ENCODE results near the gene ACTR6.
"Not testable (repeated sequence)": the region's sequence is repeated elsewhere in the genome, so short reads cannot be mapped to it uniquely, and the experiment has no call there.

Gene ACTR6

DNA sequence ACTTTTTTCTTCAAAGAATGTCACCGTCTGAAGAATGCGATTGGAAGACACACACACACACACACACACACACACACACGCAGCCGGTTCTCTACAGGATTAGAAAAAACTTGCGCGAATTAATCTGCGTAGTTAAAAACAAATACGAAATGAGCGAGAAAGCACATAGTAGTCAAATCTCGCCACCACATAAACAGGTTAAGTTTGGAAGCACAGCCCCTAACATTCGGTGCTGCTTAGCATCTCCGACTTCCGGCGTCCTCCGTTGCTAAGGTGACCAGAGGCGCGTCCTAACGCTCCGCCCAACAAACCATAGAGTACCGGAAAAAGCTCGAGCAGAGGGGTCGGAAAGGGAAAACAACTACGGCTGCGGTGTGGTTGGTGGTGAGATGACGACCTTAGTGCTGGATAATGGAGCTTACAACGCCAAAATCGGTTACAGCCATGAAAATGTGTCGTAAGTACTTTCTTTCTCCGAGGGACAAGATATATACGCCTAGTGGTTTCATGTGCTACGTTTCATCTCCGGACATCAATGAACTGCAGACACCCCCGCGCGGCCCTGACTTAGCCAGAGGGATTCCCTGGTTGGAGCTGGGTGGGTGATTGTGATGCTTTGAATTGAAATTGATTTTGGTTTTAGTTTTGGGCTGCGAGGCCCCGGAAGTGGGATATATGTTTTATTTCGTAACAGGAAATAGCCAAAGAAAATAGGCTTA is at the start of gene ACTR6:
TSS of gene ACTR6 (plus strand) at position 353 of the 719 bp plus-strand sequence. CDS start at position 390, 37 bp downstream.
- DNase-seq = peak; percentile 98

DNA sequence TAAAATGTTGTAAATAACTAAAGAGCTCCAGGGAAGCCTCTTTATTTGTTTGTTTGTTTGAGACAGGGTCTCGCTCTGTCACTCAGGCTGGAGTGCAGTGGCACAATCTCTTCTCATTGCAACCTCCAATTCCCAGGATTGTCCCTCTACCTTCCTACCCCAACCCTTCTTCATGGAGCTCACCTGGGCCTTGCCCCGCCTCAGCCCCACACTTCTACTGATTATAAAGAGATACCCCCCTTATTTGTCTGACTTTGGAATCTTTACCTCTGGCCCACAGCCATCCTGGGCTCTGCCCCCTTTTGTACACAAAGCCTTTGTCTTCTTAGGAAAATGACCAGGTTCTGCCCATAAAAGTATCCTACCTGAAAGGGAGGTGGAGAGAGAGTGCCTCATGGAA is 48.8 kb upstream of the ACTR6 start:
- DNase-seq = no peak

DNA sequence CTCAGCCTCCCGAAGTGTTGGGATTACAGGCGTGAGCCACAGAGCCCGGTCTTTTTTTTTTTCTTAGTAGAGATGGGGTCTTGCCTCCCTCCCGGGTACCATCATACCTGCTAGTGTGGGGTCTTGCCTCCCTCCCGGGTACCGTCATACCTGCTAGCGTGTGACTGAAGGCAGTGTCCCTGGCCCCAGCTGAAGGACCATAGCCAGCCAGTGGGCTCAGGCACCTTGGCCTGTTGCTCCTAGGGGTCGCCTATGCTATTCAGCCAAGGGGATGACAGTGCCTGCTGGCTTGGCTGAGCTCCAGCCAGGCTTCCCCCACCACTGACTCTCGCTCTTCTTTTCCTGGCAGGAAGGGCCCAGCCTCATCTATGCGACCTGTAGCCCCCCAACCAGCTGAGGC is 47.5 kb upstream of the ACTR6 start:
- no peak for DNase-seq

DNA sequence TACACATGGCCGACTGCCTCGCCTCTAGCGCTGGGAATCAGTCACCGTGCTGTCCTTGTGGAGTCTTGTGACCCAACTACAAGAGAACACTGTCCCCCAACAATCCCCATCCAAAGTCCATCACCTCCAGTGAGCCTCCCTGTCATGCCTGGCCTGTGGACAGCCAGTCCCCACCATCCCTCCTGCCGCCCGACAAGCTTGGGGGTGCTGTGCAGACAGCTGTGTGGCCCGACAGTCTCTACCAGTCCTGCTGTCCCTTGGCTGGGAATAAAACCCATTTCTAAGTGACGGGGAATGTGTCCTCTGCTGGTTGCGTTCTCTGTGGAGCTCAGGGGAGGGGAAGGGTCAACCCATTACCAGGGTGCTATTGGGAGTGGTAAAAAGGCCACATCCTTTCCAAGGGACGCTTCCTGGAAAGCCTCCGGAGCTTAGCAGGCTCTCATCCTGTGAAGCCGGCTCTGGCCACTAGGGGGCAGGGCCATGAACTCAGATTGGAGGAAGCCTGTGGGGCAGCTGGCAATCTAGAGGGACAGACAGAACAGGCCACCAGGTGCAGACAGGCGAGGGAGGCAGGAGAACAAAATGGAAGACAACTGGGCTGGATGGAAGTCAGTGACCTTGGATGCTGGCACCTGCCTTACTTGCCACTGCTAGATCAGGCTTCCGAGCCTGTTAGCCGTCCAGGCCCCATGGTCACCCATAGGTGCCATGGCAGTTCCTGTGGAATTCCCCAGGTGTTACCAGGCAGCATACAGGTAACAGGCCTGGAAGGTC is 46.0 kb upstream of the ACTR6 start:
- peak; percentile 76 for DNase-seq

DNA sequence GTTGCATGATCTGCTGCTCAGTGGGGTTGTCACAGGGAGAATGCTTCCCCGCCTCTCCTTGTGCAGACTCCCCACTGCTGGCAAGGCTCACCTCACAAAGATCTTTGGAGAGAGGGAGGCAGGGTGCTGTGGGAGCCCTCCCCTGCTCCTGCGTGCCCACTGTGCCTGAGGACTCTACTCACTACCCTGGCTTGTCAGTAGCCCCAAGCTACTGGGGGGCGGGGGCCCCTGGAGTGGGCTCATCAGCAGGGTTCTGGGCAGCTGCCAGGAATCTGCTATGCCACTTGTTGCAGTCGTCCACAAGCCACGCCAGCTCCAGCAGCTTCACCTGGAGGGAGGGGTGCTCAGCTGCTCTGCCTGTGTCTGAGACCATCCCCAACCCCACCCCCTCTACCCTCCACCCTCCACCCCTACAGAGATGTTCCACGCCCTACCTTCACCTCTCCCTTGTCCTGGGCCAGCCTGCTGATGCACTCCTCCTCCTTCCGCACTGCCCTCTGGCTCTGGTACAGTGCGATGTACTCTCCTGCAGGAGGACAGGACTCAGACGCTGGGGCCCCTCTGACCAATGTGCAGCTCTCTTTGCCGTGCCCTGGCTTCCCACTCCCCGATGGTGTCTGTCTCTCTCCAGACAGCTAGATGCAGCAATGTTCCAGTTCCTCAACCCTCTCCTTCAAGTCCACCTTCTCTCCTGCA is 43.7 kb upstream of the ACTR6 start:
- no peak for DNase-seq

DNA sequence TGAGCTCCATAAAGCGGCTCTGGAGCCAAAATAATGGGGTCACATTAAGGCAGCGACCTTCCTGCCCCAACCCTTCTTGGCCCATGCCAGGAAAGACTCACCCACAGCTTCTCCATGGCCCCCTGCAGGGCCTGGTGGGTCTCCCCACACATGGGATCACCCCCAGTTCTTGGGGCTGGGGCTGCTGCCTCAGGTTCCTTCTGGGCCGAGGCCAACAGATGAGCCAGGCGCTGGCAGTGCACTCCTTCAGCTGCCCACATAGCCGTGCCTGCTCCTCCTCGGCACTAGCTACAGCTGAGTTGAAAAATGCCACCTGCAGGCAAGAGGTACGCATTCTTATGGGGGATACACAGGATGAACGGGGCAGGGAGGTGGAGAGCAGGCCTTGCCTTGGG is 43.2 kb upstream of the ACTR6 start:
- DNase-seq = no peak

DNA sequence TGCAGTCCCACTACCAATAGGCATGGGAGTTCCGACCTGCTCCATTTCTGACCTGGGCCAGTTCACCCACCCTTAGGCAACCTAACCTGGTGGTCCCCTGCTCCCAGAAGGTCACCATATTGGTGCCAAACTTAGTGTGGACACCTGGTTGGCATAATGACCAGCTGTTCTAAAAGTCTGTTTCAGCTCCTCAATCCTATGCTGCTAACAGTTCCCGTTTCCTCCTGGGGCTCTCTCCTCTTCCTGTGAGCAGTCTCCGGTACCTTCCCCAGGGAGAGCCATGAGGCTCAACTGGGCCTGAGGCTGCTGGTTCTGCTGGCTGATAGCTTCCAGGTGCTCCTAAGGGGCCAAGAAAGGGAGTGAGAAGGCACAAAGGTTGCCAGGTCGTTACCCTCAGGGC is 42.1 kb upstream of the ACTR6 start:
- no peak for DNase-seq

DNA sequence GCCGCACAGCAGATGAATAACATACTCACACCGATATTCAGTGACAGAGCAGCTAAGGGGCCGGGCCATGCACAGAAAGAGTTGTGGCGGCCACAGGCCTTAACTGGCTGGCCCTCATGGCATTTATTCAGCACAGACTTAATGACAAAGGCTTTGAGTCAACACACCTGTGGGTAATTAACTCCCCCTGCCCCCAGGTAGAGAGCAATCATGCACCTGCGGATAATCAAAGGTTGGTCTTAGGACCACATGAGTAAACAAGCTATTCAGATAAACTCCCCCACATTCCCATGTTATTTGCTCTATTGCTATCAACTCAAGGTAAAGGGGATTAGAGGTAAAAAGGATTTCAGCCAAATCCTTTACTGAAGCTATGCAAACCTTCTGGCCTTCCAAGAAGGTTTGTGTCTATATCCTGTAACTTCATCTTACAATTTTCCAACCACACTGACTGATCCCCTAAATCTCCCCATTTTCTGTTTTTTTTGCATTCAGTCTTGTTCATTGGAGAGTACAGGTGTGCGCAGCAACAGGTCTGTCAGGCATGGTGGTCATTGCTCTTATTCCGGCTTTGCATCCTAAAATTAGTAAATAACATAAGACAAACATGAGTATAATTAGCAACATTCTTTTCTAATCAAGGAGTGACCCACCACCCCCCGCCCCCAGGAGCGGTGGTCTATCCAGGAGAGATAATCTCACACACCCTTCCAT is 41.1 kb upstream of the ACTR6 start:
- DNase-seq = no peak

DNA sequence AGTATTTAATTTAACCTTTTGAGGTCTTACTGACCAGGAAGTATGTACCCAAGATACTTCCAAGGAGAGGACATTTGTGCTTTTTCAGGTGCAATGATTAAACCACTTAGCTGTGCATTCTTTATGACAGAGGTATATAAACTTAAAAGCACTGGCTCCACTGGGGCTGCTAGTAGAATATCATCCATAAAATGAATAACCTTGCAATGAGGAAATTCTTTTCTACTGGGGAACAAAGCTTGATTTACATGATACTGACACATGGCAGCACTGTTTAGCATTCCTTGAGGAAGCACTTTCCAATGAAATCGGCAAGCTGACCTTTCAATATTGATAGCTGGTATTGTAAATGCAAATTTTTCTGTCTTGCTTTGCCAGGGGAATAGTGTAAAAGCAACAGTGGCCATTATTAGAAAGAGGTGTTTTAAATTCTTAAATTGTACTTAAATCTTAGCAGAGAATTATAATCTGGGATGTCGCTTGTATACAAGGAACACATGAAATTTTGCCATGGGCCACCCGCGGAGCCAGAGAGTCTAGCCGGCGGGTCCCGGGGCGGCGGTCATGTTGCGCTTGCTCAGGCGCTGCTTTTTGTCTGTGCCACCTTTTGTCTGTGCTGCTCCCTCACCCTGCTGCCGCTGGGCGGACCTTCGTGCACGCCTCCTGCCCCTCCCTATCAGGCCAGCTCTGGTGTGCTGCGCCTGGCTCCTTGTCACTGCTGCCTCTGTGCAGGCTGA is 37.0 kb upstream of the ACTR6 start:
- DNase-seq = peak; percentile 71

DNA sequence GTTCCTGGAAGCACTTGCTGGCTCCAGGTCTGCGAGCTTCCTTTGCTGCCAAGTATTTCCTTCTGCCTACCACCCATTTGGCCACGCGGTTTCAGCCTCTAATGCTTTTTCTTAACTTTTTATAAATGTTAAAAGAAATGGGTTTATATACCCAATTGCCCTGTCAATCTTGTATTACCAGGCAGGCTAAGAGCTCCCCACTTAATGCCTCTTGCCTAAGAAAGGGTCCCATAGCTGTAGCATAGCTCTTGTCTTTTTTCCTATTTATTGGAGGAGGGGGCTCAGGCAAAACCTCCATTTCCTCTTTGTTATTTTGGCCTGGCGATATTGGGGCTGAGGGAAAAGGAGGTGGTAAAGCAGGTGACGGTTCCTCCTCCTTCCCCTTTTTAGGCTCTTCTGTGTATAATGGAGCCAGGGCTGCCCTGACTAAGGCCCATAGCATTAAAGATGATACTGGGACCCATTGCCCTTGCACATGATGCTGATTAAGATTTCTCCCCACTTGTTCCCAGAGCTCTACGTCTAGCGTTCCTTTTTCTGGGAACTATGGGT is 36.4 kb upstream of the ACTR6 start:
- DNase-seq = no peak

DNA sequence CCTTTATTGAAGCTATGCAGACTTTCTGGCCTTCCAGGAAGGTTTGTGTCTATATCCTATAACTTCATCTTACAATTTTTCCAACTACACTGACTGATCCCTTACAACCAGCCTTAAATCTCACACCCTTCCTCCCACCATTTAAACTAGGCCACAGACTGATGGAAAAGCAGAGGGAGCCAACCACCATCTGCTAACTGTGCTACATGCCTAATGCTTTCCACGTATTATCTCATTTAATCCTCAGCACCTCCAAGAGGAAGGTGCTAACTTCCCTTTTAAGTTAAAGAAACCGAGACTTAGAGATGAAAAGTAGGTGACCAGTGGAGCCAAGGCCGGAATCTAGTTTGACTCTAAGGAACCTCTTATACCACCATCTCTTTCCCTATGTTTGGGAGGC is 35.3 kb upstream of the ACTR6 start:
- no peak for DNase-seq

DNA sequence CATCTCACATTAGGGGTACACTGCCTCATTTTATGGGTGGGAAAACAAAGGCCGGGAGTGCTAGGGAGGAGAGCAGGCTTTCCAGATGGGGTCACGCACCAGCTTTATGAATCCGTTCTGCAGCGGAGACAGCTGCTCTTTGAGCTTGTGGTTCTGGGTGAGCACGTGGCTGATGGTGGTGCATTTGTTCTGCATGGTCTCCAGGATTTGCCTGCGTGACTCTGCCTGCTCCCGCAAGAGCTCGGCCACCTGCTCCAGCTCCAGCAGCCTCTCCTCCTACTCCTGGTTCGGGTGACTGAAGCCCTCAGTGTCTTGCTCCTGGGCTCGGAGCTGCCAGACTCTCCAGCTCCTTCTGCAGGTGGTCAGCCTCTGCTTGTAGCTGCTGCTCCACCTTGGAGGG is 34.4 kb upstream of the ACTR6 start:
- DNase-seq = no peak

DNA sequence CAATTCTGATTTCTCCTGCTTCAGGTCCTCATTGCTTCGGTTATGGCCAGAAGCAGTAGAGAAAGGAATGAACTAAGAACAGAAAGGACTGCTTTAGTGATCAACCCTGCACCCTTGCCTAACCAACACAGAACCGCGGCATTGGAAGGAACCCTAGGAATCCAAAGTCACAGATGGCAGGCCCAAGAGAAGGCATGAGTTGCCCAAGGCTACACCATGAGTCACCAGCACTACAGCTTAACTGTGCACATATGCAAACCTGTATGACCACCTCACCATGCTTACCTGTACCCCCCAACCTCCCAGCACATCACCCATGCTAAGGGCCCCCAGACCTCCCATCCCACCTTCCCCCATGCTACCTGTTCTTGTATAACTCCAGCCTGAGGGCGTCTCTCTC is 32.1 kb upstream of the ACTR6 start:
- DNase-seq = no peak

DNA sequence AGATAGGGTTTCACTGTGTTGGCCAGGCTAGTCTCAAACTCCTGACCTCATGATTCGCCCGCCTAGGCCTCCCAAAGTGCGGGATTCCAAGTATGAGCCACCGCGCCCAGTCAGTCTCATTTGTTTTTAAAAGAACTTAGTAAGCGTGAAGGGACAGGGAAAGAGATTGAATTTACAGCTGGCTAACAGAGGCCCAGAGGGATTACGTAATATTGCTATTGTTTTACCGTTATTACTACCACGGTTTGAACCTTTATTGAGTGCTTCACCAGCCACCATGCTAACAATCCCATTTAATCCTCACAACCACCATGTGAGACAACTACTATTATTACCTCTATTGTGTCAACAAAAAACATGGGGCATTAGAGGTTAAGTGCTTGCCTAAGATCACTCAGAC is 31.3 kb upstream of the ACTR6 start:
- no peak for DNase-seq

DNA sequence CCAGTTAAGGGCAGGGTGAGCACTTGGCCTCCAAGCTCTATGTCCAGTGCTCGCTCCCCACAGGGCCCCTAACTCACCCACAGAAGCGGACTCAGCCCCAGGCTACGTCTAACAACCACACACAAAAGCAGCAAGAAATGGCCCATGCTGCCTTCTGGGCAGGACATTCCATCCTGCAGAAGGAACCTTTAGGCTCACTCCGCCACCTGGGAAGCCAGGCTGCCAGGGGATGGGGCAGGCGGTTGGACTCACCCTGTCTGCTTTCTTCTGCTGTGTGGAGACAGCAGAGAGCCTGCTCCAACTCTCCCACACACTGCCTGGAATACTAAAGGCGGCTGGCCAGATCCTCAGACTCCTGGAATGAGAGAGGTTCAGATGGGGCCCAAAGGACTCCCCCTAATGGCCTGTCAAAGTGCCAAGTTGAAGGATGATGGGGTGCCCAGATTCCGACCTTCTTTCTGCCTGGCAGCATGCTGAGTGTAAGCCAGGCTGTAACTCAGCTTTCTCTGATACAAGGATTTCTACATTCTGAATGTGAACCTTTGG is 30.2 kb upstream of the ACTR6 start:
- DNase-seq = no peak

DNA sequence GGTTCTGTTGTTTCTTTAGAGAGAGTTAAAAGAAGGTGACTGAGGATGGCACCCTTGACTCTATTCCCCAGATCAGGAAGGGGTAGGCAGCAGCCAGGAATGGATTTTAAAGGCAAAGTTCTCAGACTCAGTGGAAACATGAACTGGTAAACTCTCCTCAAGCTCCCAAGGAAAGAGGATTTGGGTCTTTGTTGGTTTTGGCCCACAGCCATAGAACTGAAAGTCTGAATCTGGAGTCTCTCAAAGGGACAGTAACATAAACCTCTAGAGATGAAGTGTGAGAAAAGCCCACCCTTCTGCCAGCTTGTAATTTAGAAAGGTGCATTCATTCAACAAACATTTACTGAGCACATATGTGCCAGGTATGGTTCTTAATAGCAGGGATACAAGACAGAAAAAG is 29.4 kb upstream of the ACTR6 start:
- no peak for DNase-seq

DNA sequence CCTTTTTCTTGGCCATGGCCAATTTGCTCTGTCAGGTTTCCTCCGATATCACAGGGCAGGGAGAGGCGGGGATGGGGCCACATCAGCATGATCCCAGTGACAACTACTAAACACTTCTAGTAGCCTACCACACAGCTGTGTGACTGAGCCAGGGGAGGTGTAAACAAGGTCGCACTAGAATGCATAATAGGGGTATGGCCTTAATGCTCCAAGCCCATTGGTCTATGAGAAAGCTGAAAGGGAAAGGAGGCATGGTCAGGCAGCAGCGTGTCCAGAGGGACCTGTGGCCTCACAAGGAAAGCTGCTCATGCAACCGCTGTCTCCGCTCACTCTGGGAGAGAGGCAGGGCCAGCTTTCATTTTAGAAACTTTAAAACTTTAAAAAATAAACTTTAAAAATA is 27.5 kb upstream of the ACTR6 start:
- DNase-seq = no peak

DNA sequence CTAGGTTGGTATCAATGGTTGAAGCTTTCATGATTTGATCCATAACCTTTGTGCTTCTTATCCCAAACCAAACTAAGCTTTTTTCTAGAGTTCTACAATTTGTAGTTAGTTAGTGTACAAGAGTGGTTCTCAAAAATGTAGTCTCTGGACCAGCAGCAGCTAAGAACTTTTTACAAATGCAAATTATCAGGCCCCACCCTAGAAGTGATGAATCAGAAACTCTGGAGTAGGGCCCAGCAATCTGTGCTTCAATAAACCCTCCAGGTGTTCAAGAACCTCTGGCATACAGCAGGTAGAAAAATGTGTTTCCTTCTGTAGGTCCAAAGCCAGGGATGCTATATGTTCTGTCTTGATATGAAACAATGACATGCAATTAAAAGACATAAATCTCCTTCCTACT is 26.1 kb upstream of the ACTR6 start:
- no peak for DNase-seq

DNA sequence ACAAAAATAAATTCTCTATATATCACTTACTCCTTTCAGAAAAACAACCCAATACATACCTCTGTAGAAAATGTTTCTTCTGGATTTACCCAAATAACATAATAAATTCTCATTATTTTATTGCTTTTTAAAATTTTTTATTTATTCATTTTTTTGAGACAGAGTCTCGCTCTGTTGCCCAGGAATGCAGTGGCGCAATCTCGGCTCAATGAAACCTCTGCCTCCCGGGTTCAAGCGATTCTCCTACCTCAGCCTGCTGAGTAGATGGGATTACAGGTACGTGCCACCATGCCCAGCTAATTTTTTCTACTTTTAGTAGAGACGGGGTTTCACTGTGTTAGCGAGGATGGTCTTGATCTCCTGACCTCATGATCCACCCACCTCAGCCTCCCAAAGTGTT is 24.1 kb upstream of the ACTR6 start:
- not testable (repeated sequence) for DNase-seq

DNA sequence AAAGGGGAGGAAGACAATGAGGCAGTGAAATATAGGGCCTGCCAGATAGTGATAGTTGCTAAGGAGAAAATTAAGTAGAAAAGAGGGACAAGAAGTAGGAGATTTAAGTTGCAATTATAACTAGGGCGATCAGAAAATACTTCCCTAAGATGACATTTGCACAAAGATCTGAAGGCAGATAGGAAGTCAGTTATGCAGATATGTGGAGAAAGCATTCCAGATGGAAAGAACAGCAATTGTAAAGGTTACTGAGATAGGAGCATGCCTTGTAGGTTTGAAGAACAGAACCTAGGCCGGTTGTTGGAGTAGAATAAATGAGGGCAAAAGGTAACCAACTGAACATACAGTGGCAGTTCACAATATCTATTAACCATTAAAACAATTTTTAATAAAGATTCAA is 21.4 kb upstream of the ACTR6 start:
- DNase-seq = no peak

DNA sequence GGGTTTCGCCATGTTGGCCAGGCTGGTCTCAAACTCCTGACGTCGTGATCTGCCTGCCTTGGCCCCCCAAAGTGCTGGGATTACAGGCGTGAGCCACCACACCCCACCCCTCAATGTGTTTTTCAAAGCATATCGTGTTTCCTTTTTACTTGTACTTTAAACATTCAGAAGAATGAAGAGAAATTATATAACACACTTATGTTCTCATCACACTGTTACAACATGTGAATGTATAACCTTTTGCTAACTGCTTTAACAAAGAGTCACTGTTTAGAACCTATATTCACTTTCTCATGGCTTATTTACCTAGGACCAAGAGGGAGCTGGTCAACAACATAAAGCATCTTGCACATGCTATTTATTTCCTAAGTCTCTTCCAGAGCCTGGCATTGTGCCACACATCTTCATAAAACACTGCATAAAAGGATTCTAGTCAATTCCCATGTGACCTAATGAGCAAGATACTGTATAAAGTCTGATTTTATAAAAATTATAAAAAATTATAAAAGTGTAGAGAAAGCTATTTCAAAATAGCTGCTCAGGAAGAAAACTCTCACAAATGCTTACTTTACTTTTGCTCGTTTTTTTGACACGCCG is 16.0 kb upstream of the ACTR6 start:
- no peak for DNase-seq
